Endothelial cell of umbilical vein (primary cell): ENCODE data around the gene GJB5. TPM values are rescaled to one million over a fixed set of nuclear protein-coding genes. Genes with fewer than 3 reads are reported as not detected.

ENCODE experiments used
- BruUV-seq: library from RNA; stranded (reverse); fragments of 400-500 nt; replicated peaks from 2 replicates; lab custom pipeline; 2021; lab: Mats Ljungman, UMichigan
- CTCF ChIA-PET: fragments of 300-600, 350-600 bp; sonication (Branson Sonifier 250); formaldehyde crosslinking; loops from one replicate; lab custom pipeline; 2021; ENCODE audit warnings: antibody characterized with exemption, inconsistent platforms; lab: Charles Lee
- POLR2A ChIA-PET: fragments of 300-600, 350-600 bp; sonication (Branson Sonifier 250); formaldehyde crosslinking; loops from one replicate; lab custom pipeline; 2021; ENCODE audit warnings: antibody characterized with exemption, inconsistent platforms; lab: Charles Lee
- DNase-seq: peaks from one replicate; pipeline ENCODE4 v3.0.0-alpha.2; 2011; ENCODE audit warnings: low read depth, low spot score
- FAIRE-seq: peaks from 2 replicates; lab custom pipeline; 2011; peaks lifted over from hg19 to GRCh38; lab: Jason Lieb, UNC
- H2AFZ ChIP-seq: 2 replicates; pipeline ENCODE4 v1.6.0; 2012; ENCODE audit warnings: low read depth, low read length, control low read depth, inconsistent platforms
- H3K27ac ChIP-seq: 2 replicates; pipeline ENCODE4 v1.5.1; 2011; ENCODE audit warnings: low read depth, mild to moderate bottlenecking, control low read depth, low read length, moderate library complexity; ENCODE audit not compliant: insufficient read depth
- H3K27me3 ChIP-seq, 2 experiments: 2 replicates each; pipeline versions ENCODE4 v1.6.0 to v1.6.1; 2011; ENCODE audit warnings: low read length in 2 of 2, mixed read lengths in 1 of 2; ENCODE audit not compliant: control insufficient read depth in 2 of 2, insufficient read depth in 2 of 2
- H3K36me3 ChIP-seq, 2 experiments: 2 replicates in 1 of 2; 3 replicates in 1 of 2; pipeline ENCODE4 v1.5.1; 2011; ENCODE audit warnings: low read length in 2 of 2, mild to moderate bottlenecking in 1 of 2, moderate library complexity in 1 of 2; ENCODE audit not compliant: control insufficient read depth in 2 of 2, insufficient read depth in 2 of 2; ENCODE audit errors: extremely low read depth in 1 of 2
- H3K4me1 ChIP-seq: 3 replicates; pipeline ENCODE4 v1.5.1; 2011; ENCODE audit warnings: mild to moderate bottlenecking, low read length; ENCODE audit not compliant: control insufficient read depth, insufficient read depth; ENCODE audit errors: extremely low read depth
- H3K4me2 ChIP-seq: 2 replicates; pipeline ENCODE4 v1.6.1; 2011; ENCODE audit warnings: low read length, control low read depth, mixed read lengths; ENCODE audit not compliant: insufficient read depth
- H3K4me3 ChIP-seq, 3 experiments: fragments of 200-600 bp in 1 of 3; sonication (generic), shearing (Covaris generic) in 1 of 3; replicated peaks in 1 of 3; 2 replicates each; pipeline ENCODE4 v1.5.1; 2011 to 2016; ENCODE audit warnings: control low read depth in 3 of 3, low read length in 3 of 3, mild to moderate bottlenecking in 2 of 3, inconsistent platforms in 1 of 3, low read depth in 1 of 3, moderate library complexity in 1 of 3; ENCODE audit not compliant: insufficient read depth in 1 of 3
- H3K79me2 ChIP-seq: 2 replicates; pipeline ENCODE4 v1.6.0; 2012; ENCODE audit warnings: low read length, inconsistent platforms; ENCODE audit not compliant: control insufficient read depth, insufficient read depth
- H3K9ac ChIP-seq: replicated peaks from 2 replicates; pipeline ENCODE3; 2011; ENCODE audit warnings: low read length, control low read depth; ENCODE audit not compliant: insufficient read depth; ENCODE audit errors: extremely low read depth
- H3K9me1 ChIP-seq: replicated peaks from 3 replicates; pipeline ENCODE4 v1.6.0; 2011; ENCODE audit warnings: mild to moderate bottlenecking, low read length; ENCODE audit not compliant: control insufficient read depth, insufficient read depth; ENCODE audit errors: extremely low read depth
- H3K9me3 ChIP-seq: replicated peaks from 2 replicates; pipeline ENCODE4 v1.5.1; 2012; ENCODE audit warnings: low read length, inconsistent platforms; ENCODE audit not compliant: control insufficient read depth, insufficient read depth
- H4K20me1 ChIP-seq: replicated peaks from 2 replicates; pipeline ENCODE3; 2011; ENCODE audit warnings: mild to moderate bottlenecking, low read length; ENCODE audit not compliant: control insufficient read depth, insufficient read depth; ENCODE audit errors: extremely low read depth
- CTCF ChIP-seq, 2 donors: IDR thresholded peaks; 1 replicate in 1 of 2; 2 replicates in 1 of 2; pipeline ENCODE4 v1.5.1; 2011; ENCODE audit warnings: low read length in 2 of 2, mild to moderate bottlenecking in 2 of 2, moderate library complexity in 2 of 2, control low read depth in 1 of 2, inconsistent platforms in 1 of 2, low read depth in 1 of 2; ENCODE audit not compliant: insufficient read depth in 1 of 2; ENCODE audit errors: extremely low read depth in 1 of 2
- EZH2 ChIP-seq: IDR thresholded peaks from 2 replicates; pipeline ENCODE4 v1.6.1; 2012; ENCODE audit warnings: borderline replicate concordance, low read depth, mild to moderate bottlenecking, moderate library complexity, low read length, inconsistent platforms; ENCODE audit not compliant: severe bottlenecking
- FOS ChIP-seq: IDR thresholded peaks from 2 replicates; pipeline ENCODE4 v1.6.1; 2011; ENCODE audit warnings: mild to moderate bottlenecking, low read length, moderate library complexity, borderline replicate concordance; ENCODE audit not compliant: insufficient read depth
- GATA2 ChIP-seq: IDR thresholded peaks from 2 replicates; pipeline ENCODE4 v1.7.0; 2011; ENCODE audit warnings: low read depth, mild to moderate bottlenecking, moderate library complexity, mixed read lengths, low read length; ENCODE audit not compliant: insufficient read length, insufficient read depth
- JUN ChIP-seq: IDR thresholded peaks from 2 replicates; pipeline ENCODE4 v1.6.1; 2011; ENCODE audit warnings: borderline replicate concordance, low read depth; ENCODE audit not compliant: insufficient read length, insufficient read depth
- MAX ChIP-seq: IDR thresholded peaks from 2 replicates; pipeline ENCODE4 v1.6.1; 2011; ENCODE audit not compliant: insufficient read depth, insufficient read length
- MYC ChIP-seq: IDR thresholded peaks from one replicate; pipeline ENCODE4 v1.6.1; 2011; ENCODE audit warnings: mild to moderate bottlenecking, low read depth, low read length
- POLR2A ChIP-seq: IDR thresholded peaks from 2 replicates; pipeline ENCODE4 v1.6.1; 2012; ENCODE audit warnings: low read depth, mild to moderate bottlenecking, control low read depth, low read length
- POLR2AphosphoS5 ChIP-seq: IDR thresholded peaks from 2 replicates; pipeline ENCODE4 v1.6.1; 2012; ENCODE audit warnings: low read depth, mild to moderate bottlenecking, control low read depth, low read length, moderate library complexity; ENCODE audit not compliant: insufficient read depth
- dilution Hi-C: fragments of 300-500 bp; cut with MboI; formaldehyde crosslinking; loops from one replicate; pipeline ENCODE4 v1.15.0; 2019; ENCODE audit warnings: low sequenced_read_pairs; ENCODE audit not compliant: extremely low pct_ligation_motif_present
- intact Hi-C: fragments of 100-400 bp; cut with micrococcal nuclease; formaldehyde crosslinking; loops from one replicate; pipeline ENCODE4 v1.10.0; 2022
- polyA plus RNA-seq, 4 experiments: library from polyadenylated mRNA; depleted of rRNA in 3 of 4; stranded (reverse) in 3 of 4; unstranded in 1 of 4; fragments of >200 nt; gene quantifications; 2 replicates each; pipeline versions ENCODE4 v1.2.1 to v1.2.3, GENCODE V29; 2011 to 2012; ENCODE audit warnings: missing spikeins in 1 of 4
- total RNA-seq: library from RNA; stranded (reverse); gene quantifications from 2 replicates; pipeline ENCODE4 v1.2.3, GENCODE V29; 2021

The GJB5 gene
- total and polyA plus RNA-seq, 2 donors (not counting 3 experiments of a cell fraction or from before 2014, with no cell fraction given), result not detected

GRCh38 chr1:34709547-34709946, 45.3 kb upstream of the GJB5 start:
- Histone ChIP-seq H3K4me1 (no peaks in the 10 kb centered on the region), H3K4me2 (no peak overlapping the region), H3K27me3 (no peaks in the 10 kb centered on the region), H4K20me1 (no peaks in the 10 kb centered on the region), H3K9me3 (no peaks in the 10 kb centered on the region), H3K9me1 (no peaks in the 10 kb centered on the region), H3K36me3 (no peaks in the 10 kb centered on the region), H3K27ac (no peak overlapping the region), H2AFZ (no peak overlapping the region), H3K79me2 (no peaks in the 10 kb centered on the region), H3K9ac (no peak overlapping the region), H3K4me3 (no peak overlapping the region)
- CTCF ChIA-PET, result no interaction called here
- DNase-seq (no peak), FAIRE-seq (no peak)
- no peak for TF ChIP-seq MAX
- TF ChIP-seq EZH2, result no peak
- TF ChIP-seq GATA2, result no peak
- no peak for TF ChIP-seq CTCF (IDR thresholded peaks at IDR 0.05; ENCODE audit: extremely low read depth in 1 of 2, insufficient read depth in 1 of 2, low read depth in 1 of 2, low read length in 2 of 2)
- TF ChIP-seq POLR2A, result no peak
- POLR2A ChIA-PET, result no interaction called here
- no TSS peak for BruUV-seq
- dilution Hi-C loops, result no loop called here
- intact Hi-C loops, result no loop called here

- ChIA-PET CTCF (no interaction called here), POLR2A (no interaction called here)
- Histone ChIP-seq H3K4me3 (no peak overlapping the region), H3K9ac (no peak overlapping the region), H3K9me3 (no peaks in the 10 kb centered on the region), H3K9me1 (no peaks in the 10 kb centered on the region), H3K27me3 (no peaks in the 10 kb centered on the region), H3K27ac (no peak overlapping the region), H3K4me2 (no peak overlapping the region), H2AFZ (no peak overlapping the region), H3K36me3 (no peaks in the 10 kb centered on the region), H4K20me1 (no peaks in the 10 kb centered on the region), H3K79me2 (no peaks in the 10 kb centered on the region), H3K4me1 (no peaks in the 10 kb centered on the region)
- dilution Hi-C loops, result no loop called here
- TF ChIP-seq FOS (no peak), POLR2A (no peak), JUN (no peak), EZH2 (no peak), GATA2 (no peak), CTCF (IDR thresholded peaks at IDR 0.05; ENCODE audit: extremely low read depth in 1 of 2, insufficient read depth in 1 of 2, low read depth in 1 of 2, low read length in 2 of 2) (no peak), MAX (no peak), MYC (no peak), POLR2AphosphoS5 (no peak)
- FAIRE-seq (no peak), DNase-seq (no peak)
- no TSS peak for BruUV-seq
- intact Hi-C loops, result no loop called here
Measured at GRCh38 chr1:34710812-34711211, 44.0 kb upstream of the GJB5 start.
